Measurements from ENCODE around the gene AMBRA1.

DNA sequence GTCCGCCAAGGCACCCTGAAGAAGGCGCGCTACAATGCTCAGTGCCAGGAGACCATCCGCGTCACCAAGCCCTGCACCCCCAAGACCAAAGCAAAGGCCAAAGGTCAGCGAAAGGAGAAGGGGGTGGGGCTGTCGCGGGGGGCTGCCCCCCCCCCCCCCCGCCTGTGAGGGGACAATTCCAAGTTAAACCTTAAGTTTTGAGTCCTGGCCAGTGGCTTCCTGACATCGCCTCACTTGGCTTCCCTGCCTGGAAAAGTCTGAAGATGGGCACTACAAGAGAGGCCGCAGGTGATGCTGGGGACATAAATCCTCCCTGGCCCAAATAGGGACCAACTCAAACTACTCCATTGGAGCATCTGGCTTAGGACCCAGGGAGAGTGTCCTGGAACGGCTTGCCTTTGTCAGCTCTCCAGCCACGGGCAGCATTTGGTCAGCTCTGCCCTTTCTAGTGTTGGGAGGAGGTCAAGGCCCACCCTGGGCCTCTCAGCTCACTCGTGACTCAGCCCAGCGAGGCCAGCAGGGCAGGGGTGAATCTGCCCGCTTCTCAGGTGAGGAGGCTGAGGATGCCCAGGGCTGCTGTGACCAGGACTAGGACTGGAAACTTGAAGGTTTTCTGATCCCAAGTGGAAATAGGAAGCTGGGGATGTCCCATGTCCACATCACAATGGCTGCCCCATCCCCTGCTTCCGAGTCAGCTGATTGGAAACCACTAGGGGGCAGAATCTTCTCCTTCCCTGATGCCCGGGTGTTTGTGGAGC lies 211.0 kb downstream of the AMBRA1 start:
- TF ChIP-seq CTCF (IDR thresholded peaks at IDR 0.05; ENCODE audit: insufficient read depth, low read length, poor library complexity, severe bottlenecking) (peak; percentile 37), EZH2phosphoT487 (conservative IDR thresholded peaks at IDR 0.05; ENCODE audit: low read length) (no peak)
